IgD-negative memory B cell (primary cell): ENCODE data around the gene HIBCH. TPM values are rescaled to one million over a fixed set of nuclear protein-coding genes. Genes with fewer than 3 reads are reported as not detected.

Experiments
- H3K27ac Mint-ChIP-seq, 3 donors: one replicate each; pipeline ENCODE4 v1.8.0; 2020 to 2022; ENCODE audit warnings: mild to moderate bottlenecking in 3 of 3, mixed read lengths in 3 of 3, moderate library complexity in 1 of 3
- H3K27me3 Mint-ChIP-seq: one replicate; pipeline ENCODE4 v1.8.0; 2021; ENCODE audit warnings: mixed read lengths
- H3K36me3 Mint-ChIP-seq: one replicate; pipeline ENCODE4 v1.8.0; 2020; ENCODE audit warnings: mild to moderate bottlenecking, mixed read lengths
- H3K4me1 Mint-ChIP-seq, 3 donors: one replicate each; pipeline ENCODE4 v1.8.0; 2020 to 2022; ENCODE audit warnings: mixed read lengths in 3 of 3, mild to moderate bottlenecking in 1 of 3
- H3K4me3 Mint-ChIP-seq, 4 donors: one replicate each; pipeline ENCODE4 v1.8.0; 2020 to 2022; ENCODE audit warnings: mild to moderate bottlenecking in 4 of 4, mixed read lengths in 4 of 4, moderate library complexity in 3 of 4
- H3K9me3 Mint-ChIP-seq, 3 donors: one replicate each; pipeline ENCODE4 v1.8.0; 2020 to 2021; ENCODE audit warnings: mixed read lengths in 3 of 3, mild to moderate bottlenecking in 1 of 3
- polyA plus RNA-seq: library from polyadenylated mRNA; unstranded; fragments of 300-500 nt; fragmentation: Illumina TruSeq; gene quantifications from one replicate; pipeline ENCODE4 v1.2.3, GENCODE V29; 2021

HIBCH gene
- polyA plus RNA-seq, 1 donor from 2014 or later, result 22.5 TPM

DNA sequence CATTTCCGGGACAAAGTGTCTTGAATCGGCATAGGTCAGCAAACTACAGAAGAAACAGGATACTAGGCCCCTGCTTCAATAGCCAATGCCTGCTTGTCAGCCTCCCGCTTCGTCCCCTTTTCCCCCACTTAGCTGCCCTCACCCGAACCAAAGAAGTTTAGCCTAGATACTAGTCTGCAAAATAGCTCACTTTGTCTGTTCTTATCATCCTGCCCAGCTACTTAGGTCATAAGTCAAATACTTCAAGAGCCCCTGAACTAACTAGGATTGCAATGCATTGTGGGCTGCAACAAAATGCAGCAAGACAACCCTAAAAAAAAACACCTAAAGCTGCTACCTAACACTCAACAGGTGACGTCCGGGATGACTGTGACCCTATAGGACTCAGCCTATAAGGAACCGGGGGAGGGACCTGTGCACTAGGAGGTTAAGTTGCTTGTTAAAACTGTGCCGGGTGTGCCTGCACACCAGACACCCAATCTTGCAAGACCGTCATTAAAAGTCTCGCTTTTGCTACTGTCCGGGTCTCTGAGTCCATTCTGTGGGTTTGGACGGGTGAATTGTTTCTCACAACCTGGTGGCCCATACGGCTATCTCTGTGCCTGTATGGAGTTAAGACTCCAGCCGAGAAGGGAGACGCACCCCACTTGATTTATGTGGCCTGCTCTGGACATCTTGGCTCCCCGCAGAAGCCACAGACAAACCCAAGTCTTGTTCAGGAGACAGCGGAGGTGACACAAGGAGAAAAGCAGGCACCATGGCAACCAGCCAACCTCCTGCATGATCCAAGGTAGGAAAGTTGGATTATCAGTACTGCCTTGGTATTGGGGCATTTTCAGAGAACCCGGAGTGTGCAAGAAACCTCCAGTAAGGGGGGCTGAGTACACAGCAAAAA, 105.9 kb downstream of the HIBCH start:
- Mint-ChIP-seq H3K36me3 (peaks cover 11% of the 10 kb centered on the region), H3K4me3 (no peak overlapping the region), H3K27ac (no peak overlapping the region), H3K27me3 (no peaks in the 10 kb centered on the region), H3K4me1 (peaks cover 7 to 13% (median 11%) of the 10 kb centered on the region in 3 donors), H3K9me3 (no peaks in the 10 kb centered on the region)

DNA sequence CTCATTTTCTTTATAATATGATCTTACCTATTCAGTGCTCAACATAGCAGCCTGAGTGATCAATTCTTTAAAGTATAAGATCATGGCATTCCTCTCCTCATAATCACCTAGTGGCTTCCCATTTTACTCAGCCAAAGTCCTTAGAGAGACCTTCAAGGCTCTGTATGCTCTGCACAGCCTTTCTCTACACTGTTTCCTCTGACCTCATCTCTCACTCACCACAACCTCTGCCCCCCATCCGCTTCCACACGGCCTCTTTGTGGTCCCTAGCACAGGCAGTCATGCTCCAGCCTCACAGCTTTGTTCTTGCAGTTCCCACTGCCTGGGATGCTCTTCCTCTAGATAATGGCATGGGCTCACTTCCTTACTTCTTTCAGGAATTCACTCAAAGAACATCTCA, 109.2 kb downstream of the HIBCH start:
- H3K27me3 Mint-ChIP-seq, result no peaks in the 10 kb centered on the region
- peaks cover 4% of the 10 kb centered on the region for H3K36me3 Mint-ChIP-seq
- H3K27ac Mint-ChIP-seq, result no peak overlapping the region
- no peaks in the 10 kb centered on the region for H3K9me3 Mint-ChIP-seq
- no peak overlapping the region for H3K4me3 Mint-ChIP-seq
- peaks cover 8 to 13% (median 12%) of the 10 kb centered on the region in 3 donors for H3K4me1 Mint-ChIP-seq

DNA sequence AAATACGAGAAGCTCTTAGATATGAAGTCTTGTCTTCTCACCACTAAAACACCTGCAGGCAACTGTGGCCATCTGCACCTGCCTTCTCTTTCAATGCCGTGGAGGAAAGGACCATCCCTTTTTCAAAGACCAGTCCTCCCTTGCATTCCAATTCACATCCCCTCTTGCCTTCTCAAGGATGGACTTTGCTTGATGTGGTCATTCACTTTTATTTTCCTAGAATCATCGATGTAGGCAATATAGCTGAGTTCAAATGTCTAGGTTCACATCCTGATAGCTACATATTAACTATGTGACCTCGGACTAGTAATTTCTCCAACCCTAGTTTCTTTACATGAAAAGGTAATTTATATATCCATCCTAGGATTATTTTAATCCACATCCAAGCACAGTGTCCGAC, 110.1 kb downstream of the HIBCH start:
- Mint-ChIP-seq H3K27me3 (no peaks in the 10 kb centered on the region), H3K27ac (no peak overlapping the region), H3K36me3 (peaks cover 8% of the 10 kb centered on the region), H3K4me3 (no peak overlapping the region), H3K9me3 (no peaks in the 10 kb centered on the region), H3K4me1 (peaks cover 0 to 13% (median 12%) of the 10 kb centered on the region in 3 donors)

DNA sequence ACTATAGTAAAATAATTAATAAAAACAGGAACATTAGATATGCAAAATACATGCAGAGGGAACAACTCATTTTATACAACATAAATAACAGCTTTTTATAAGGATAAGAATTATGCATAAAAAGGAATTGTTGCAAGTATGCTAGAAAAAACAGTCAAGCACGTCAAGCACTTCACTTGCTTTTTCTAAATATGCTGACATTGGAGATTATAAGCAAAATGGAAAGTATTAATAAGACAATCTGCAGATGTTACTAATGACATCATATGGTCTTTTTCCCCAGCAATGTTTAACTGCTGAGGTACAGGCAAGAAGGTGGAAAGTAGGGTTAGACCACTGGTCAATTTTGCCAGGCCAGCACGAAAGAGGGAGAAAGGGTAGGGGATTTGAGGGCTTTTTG, 111.7 kb downstream of the HIBCH start:
- Mint-ChIP-seq H3K9me3 (no peaks in the 10 kb centered on the region), H3K36me3 (peaks cover 9% of the 10 kb centered on the region), H3K27me3 (no peaks in the 10 kb centered on the region), H3K4me3 (peak overlapping the region in 1 of 4 donors; percentile 74), H3K4me1 (peaks cover 0 to 13% (median 12%) of the 10 kb centered on the region in 3 donors), H3K27ac (no peak overlapping the region)

DNA sequence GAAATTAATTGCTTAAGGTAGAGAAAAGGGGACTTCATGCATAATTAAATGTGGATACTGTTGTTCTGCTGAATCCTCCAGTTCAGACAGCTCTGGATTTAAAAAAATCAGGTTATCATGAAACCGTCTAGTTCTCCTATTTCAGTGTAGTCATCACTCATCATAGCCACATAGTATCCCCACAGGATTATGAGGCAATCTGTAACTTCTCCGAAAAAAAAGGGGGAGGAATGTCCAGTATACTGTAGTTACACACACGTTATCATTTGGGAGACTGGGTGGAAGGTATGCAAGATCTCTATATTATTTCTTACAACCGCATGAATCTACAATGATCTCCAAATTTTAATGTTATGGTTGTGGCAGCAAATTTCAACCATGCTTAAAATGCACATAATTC, 114.0 kb downstream of the HIBCH start:
- Mint-ChIP-seq H3K36me3 (peaks cover 13% of the 10 kb centered on the region), H3K27ac (no peak overlapping the region), H3K9me3 (no peaks in the 10 kb centered on the region), H3K4me3 (no peak overlapping the region), H3K4me1 (peaks cover 0 to 13% (median 12%) of the 10 kb centered on the region in 3 donors), H3K27me3 (no peaks in the 10 kb centered on the region)

DNA sequence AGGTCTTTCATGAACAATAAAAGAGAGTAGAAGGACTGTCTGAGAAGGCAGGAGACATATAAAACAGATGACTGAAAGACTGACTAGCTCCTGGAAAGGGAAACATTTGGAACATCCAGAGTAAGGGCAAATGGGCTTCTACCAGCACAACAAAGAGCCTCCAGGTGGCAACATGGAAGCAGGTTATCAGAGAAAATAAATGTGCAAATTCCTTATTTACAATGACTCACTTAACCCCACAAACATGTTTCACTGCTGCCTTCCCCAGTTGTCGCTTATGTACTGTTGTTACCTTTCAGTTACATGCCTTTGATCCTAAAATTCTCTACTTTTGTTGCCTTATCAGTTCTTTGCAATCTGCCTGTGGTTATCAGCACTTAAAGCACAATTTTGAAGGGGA, 117.0 kb downstream of the HIBCH start:
- no peaks in the 10 kb centered on the region for H3K27me3 Mint-ChIP-seq
- H3K9me3 Mint-ChIP-seq, result no peaks in the 10 kb centered on the region
- H3K27ac Mint-ChIP-seq, result no peak overlapping the region

DNA sequence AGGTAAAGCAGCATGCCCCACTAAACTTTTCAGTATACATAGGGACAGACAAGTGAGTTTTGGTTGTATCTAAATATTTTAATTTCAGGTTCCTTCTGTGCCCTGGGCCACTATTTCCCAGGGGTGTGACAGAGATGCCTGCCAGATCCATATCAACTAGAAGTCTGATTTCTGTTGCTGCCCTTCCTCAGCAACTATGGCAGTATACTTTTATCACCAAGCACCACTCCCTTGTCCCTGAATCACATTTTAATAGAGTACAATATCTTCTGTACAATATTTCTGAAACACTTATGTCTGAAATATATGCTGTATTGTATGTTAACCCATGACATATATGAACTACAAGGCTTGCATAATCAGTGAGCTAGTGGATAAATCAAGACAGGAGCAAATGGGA, 117.6 kb downstream of the HIBCH start:
- Mint-ChIP-seq H3K27ac (no peak overlapping the region), H3K4me1 (peaks cover 0 to 8% (median 4%) of the 10 kb centered on the region in 3 donors), H3K9me3 (no peaks in the 10 kb centered on the region), H3K4me3 (no peak overlapping the region), H3K27me3 (no peaks in the 10 kb centered on the region), H3K36me3 (peaks cover 22% of the 10 kb centered on the region)

More for the DNA sequence above, 117.0 kb downstream of the HIBCH start:
- H3K4me1 Mint-ChIP-seq, result peaks cover 4 to 10% (median 5%) of the 10 kb centered on the region in 3 donors
- H3K4me3 Mint-ChIP-seq, result no peak overlapping the region
- H3K36me3 Mint-ChIP-seq, result peaks cover 22% of the 10 kb centered on the region

DNA sequence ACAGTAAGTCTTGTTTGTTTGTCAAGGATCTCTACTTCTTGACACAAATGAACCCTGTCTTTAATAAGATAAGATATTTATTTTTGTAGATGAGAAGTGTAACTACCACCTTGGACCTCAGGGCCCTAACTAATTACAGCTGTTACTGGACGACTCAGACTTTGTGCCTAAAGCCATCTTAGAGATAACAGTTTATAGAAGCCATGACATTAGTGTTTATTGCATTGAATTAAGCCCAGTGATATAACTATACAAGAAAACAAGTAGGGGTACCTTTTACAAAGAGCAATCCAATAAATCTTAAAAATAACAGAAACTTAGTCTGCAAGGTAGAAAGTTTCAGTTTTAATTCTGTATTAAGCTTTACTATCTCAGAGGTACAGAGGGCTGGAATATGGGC, 119.0 kb downstream of the HIBCH start:
- no peak overlapping the region for H3K4me3 Mint-ChIP-seq
- no peaks in the 10 kb centered on the region for H3K27me3 Mint-ChIP-seq
- H3K9me3 Mint-ChIP-seq, result no peaks in the 10 kb centered on the region
- H3K27ac Mint-ChIP-seq, result no peak overlapping the region
- H3K4me1 Mint-ChIP-seq, result peaks cover under 1 to 5% (median 5%) of the 10 kb centered on the region in 3 donors
- H3K36me3 Mint-ChIP-seq, result peaks cover 22% of the 10 kb centered on the region

DNA sequence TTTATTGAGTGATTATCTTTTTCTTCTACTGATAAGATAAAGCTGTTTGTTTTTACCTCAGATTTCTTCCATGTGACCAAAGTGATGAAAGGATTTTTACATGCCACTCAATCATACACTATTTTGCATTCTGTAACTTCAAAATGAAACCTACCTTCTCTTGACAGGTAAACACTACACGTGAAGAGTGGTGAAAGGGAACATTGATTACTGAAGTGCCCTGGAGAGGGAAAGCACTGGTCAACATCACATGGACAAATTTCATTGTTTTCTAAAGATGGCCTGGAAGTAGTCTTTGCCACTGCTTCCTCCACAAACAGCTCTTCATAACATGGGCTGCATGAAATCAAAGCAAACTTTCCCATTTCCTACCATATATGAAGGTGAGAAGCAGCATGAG, 120.1 kb downstream of the HIBCH start:
- H3K4me3 Mint-ChIP-seq, result no peak overlapping the region
- H3K36me3 Mint-ChIP-seq, result peaks cover 22% of the 10 kb centered on the region
- no peak overlapping the region for H3K27ac Mint-ChIP-seq
- no peaks in the 10 kb centered on the region for H3K9me3 Mint-ChIP-seq
- peaks cover 6 to 11% (median 10%) of the 10 kb centered on the region in 3 donors for H3K4me1 Mint-ChIP-seq
- H3K27me3 Mint-ChIP-seq, result no peaks in the 10 kb centered on the region

DNA sequence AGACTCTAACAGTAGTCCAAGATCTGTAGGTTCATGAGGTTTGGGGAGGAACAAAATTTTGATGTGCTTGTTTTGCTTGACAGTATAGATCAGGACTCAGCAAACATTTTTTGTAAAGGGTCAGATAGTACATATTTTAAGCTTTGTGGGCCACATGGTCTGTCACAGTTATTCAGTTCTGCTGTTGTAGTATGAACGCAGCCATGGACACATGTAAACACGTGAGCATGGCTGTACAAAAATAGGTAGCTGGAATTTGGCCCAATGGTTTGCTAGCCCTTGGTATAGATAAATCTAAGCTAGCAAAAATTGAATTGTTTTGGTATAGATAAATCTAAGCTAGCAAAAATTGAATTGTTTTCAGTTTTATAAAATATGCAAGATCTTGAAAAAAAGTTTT, 120.5 kb downstream of the HIBCH start:
- Mint-ChIP-seq H3K4me1 (peaks cover 7 to 14% (median 11%) of the 10 kb centered on the region in 3 donors), H3K9me3 (no peaks in the 10 kb centered on the region), H3K27ac (no peak overlapping the region), H3K27me3 (no peaks in the 10 kb centered on the region), H3K4me3 (no peak overlapping the region), H3K36me3 (peaks cover 19% of the 10 kb centered on the region)

DNA sequence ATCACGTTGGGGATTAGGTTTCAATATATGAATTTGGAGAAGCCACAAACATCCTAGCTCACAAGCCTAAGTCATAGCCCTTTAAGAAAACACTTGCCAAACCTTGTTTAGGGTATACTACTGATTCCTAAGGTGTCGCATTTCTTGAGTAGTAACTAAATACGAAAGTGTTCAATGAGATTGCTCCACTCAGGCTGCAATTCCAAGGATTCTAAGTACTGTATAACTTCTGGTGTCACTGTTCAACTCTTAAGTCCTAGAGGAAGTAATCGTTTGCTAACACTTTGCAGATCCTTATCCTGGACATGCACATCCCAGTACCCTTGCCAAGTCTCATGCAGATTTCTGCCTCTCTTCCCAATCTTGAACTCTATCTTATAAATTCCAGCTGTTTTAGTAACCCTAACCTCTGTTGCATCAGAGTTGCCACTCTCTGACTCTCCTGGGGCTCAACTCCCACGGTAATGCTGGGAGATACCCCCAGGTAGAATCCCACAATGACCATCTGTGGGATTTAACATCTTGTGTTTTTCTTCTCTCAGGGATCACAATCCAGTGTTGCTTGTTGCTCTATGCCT, 122.4 kb downstream of the HIBCH start:
- Mint-ChIP-seq H3K27ac (no peak overlapping the region), H3K9me3 (no peaks in the 10 kb centered on the region), H3K4me3 (no peak overlapping the region), H3K27me3 (no peaks in the 10 kb centered on the region), H3K36me3 (peaks cover 14% of the 10 kb centered on the region), H3K4me1 (peaks cover 15 to 25% (median 15%) of the 10 kb centered on the region in 3 donors)

DNA sequence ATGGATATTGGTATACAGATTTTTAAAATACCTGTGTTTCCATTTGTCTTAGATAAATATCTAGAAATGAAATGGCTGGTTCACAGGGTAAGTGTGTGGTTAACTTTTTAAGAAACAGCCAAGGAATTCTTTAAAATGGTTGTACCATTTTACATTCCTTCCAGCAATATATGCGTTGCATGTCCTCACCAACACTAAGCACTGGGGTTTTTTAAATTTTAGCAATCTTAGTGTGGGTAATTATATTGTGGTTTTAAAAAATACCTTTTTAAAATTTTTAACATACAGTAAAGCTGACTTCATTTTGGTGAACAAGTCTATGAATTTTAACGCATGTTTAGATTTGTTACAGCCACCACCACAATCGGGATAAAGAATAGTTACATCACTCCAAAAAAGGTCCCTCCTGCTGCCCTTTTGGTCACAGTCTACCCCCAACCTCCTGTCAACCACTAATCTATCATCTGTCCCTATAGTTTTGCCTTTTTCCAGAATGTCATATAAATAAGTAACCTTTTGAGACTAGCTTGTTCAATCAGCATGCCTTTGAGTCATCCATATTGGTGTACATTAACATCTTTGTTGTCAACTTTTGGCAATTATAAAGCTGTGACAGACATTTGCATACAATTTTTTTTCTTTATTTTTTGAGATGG, 129.0 kb downstream of the HIBCH start:
- Mint-ChIP-seq H3K4me3 (no peak overlapping the region), H3K27ac (peak overlapping the region in 2 of 3 donors; percentile 6 to 29), H3K27me3 (no peaks in the 10 kb centered on the region)

DNA sequence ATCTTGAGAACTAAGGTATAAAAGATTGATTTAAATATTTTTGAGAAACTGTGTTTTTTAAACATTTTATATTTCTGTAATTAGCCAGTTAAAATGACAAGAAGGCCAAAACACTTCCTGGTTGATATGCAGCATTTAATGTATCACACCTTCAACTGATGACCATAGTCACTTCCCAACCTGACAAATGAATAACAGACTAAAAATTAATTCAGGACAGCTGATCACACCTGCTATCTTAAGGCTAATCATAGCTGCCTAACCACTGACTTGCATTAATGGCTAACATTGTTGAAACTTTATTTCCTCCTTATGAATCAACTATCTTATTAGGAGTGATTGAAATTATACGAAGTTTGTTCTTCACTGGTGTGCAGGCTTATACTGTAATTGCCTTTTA, 131.3 kb downstream of the HIBCH start:
- no peak overlapping the region for H3K27ac Mint-ChIP-seq
- no peaks in the 10 kb centered on the region for H3K36me3 Mint-ChIP-seq
- no peaks in the 10 kb centered on the region for H3K27me3 Mint-ChIP-seq
- H3K4me3 Mint-ChIP-seq, result no peak overlapping the region
- peaks cover 5 to 15% (median 6%) of the 10 kb centered on the region in 3 donors for H3K4me1 Mint-ChIP-seq
- no peaks in the 10 kb centered on the region for H3K9me3 Mint-ChIP-seq

More for the DNA sequence above, 129.0 kb downstream of the HIBCH start:
- peaks cover 4% of the 10 kb centered on the region for H3K36me3 Mint-ChIP-seq
- peaks cover 15 to 20% (median 15%) of the 10 kb centered on the region in 3 donors for H3K4me1 Mint-ChIP-seq
- H3K9me3 Mint-ChIP-seq, result no peaks in the 10 kb centered on the region

DNA sequence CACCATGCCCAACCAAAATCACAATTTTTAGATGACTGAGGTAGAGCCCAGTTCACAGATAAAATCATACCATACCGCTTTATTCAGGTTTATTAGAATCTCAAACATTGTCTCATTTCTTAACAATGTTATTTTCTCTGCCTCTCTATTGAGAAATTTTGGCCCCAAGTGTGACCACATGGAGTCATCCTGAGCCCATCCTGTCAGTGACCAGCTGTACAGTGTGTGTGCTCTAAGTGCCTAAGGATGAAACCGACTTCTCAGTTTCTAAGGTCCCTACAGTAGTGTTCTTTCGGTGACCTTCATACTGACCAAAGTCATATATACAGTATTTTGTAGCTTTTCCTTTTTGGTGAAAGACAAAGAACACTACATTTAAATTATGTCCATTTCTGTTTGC, 133.4 kb downstream of the HIBCH start:
- peak overlapping the region in 1 of 3 donors; percentile 74 for H3K27ac Mint-ChIP-seq
- peaks cover 10 to 30% (median 10%) of the 10 kb centered on the region in 3 donors for H3K4me1 Mint-ChIP-seq
- no peaks in the 10 kb centered on the region for H3K9me3 Mint-ChIP-seq
- H3K36me3 Mint-ChIP-seq, result no peaks in the 10 kb centered on the region
- H3K27me3 Mint-ChIP-seq, result no peaks in the 10 kb centered on the region
- no peak overlapping the region for H3K4me3 Mint-ChIP-seq

DNA sequence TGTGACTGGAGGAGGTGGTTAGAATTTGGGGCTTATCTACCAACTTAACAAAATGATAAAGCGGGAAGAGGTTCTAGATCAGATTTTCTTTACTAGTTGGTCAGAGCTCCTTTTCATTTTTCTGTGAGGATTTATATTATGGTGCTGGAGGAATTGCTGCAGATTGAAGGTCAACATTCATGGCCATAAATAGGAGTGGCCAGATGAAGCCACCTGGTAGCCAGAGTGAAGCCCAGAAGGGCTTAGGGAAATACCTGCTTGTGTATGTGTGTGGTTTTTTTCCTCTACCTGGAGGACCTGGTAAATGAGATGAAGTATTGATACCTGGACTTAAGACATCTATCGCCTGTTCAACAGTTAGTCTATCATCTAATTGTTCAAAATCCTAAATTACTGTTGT, 134.2 kb downstream of the HIBCH start:
- H3K4me3 Mint-ChIP-seq, result no peak overlapping the region
- H3K4me1 Mint-ChIP-seq, result peaks cover 14 to 33% (median 14%) of the 10 kb centered on the region in 3 donors
- H3K36me3 Mint-ChIP-seq, result no peaks in the 10 kb centered on the region
- no peaks in the 10 kb centered on the region for H3K9me3 Mint-ChIP-seq
- H3K27me3 Mint-ChIP-seq, result no peaks in the 10 kb centered on the region
- peak overlapping the region; percentile 14 to 52 (median 52) for H3K27ac Mint-ChIP-seq
